HepG2 (cell line): ENCODE measurements around the gene ANAPC1. TPM values are rescaled to one million over a fixed set of nuclear protein-coding genes. Genes with fewer than 3 reads are reported as not detected.

Experiments used
- BATF2 ChIP-seq: sonication (generic); formaldehyde crosslinking; IDR thresholded peaks from 2 replicates; pipeline ENCODE4 v1.8.0; 2022; ENCODE audit warnings: mild to moderate bottlenecking, missing genetic modification reagents, moderate library complexity
- HMGXB4 ChIP-seq, 2 experiments: sonication (generic) in 1 of 2; formaldehyde crosslinking in 1 of 2; IDR thresholded peaks; 2 replicates each; pipeline versions ENCODE4 v1.4.0 to v1.6.1; 2018 to 2020; ENCODE audit warnings: missing genetic modification reagents in 2 of 2, borderline replicate concordance in 1 of 2, low read depth in 1 of 2, mild to moderate bottlenecking in 1 of 2, missing biosample characterization in 1 of 2
- KDM3A ChIP-seq: IDR thresholded peaks from 2 replicates; pipeline ENCODE4 v1.6.1; 2018; ENCODE audit warnings: low read depth, missing compliant biosample characterization
- RORA ChIP-seq: sonication (generic); formaldehyde crosslinking; IDR thresholded peaks from 2 replicates; pipeline ENCODE4 v1.5.0; 2020; ENCODE audit warnings: mild to moderate bottlenecking, missing genetic modification reagents, moderate library complexity
- TARDBP ChIP-seq: sonication (generic); formaldehyde crosslinking; IDR thresholded peaks from 2 replicates; pipeline ENCODE4 v1.8.0; 2022; ENCODE audit warnings: mild to moderate bottlenecking, missing genetic modification reagents
- TFE3 ChIP-seq: IDR thresholded peaks from 2 replicates; pipeline ENCODE4 v1.6.1; 2016
- THAP9 ChIP-seq: sonication (generic); formaldehyde crosslinking; IDR thresholded peaks from 2 replicates; pipeline ENCODE4; 2020; ENCODE audit warnings: missing genetic modification reagents, mild to moderate bottlenecking, borderline replicate concordance
- USF2 ChIP-seq, 2 experiments: sonication (generic) in 1 of 2; formaldehyde crosslinking in 1 of 2; IDR thresholded peaks; 2 replicates each; pipeline versions ENCODE4 v1.5.1 to v1.6.1; 2011 to 2020; ENCODE audit warnings: borderline replicate concordance in 1 of 2, low read depth in 1 of 2, low read length in 1 of 2, mild to moderate bottlenecking in 1 of 2, missing genetic modification reagents in 1 of 2, moderate library complexity in 1 of 2
- ZFP36L2 ChIP-seq: sonication (generic); formaldehyde crosslinking; IDR thresholded peaks from 2 replicates; pipeline ENCODE4 v1.4.0; 2020; ENCODE audit warnings: missing genetic modification reagents
- ZFYVE20 ChIP-seq: sonication (generic); formaldehyde crosslinking; IDR thresholded peaks from 2 replicates; pipeline ENCODE4 v1.8.0; 2023; ENCODE audit warnings: low read depth, mild to moderate bottlenecking, moderate library complexity, missing genetic modification reagents, borderline replicate concordance
- ZNF207 ChIP-seq: fragments of 450-650 bp; IDR thresholded peaks from 2 replicates; pipeline ENCODE4 v1.6.1; 2016; ENCODE audit warnings: antibody characterized with exemption, borderline replicate concordance
- ZNF333 ChIP-seq: sonication (generic); formaldehyde crosslinking; IDR thresholded peaks from 2 replicates; pipeline ENCODE4 v1.4.0; 2020; ENCODE audit warnings: mild to moderate bottlenecking, missing genetic modification reagents, borderline replicate concordance
- ZNF672 ChIP-seq: sonication (generic); formaldehyde crosslinking; IDR thresholded peaks from 2 replicates; pipeline ENCODE4 v1.8.1; 2022; ENCODE audit warnings: missing genetic modification reagents
- ZNF773 ChIP-seq: sonication (generic); formaldehyde crosslinking; IDR thresholded peaks from 2 replicates; pipeline ENCODE4 v1.4.0; 2020; ENCODE audit warnings: missing genetic modification reagents, borderline replicate concordance
- ZNF784 ChIP-seq: sonication (generic); formaldehyde crosslinking; IDR thresholded peaks from 2 replicates; pipeline ENCODE4 v1.5.1; 2020; ENCODE audit warnings: missing genetic modification reagents, mild to moderate bottlenecking, borderline replicate concordance
- ZZZ3 ChIP-seq: sonication (generic); formaldehyde crosslinking; IDR thresholded peaks from 2 replicates; pipeline ENCODE4 v1.4.0; 2020; ENCODE audit warnings: missing genetic modification reagents, mild to moderate bottlenecking, borderline replicate concordance
- polyA plus RNA-seq, 8 experiments: library from polyadenylated mRNA; depleted of rRNA in 3 of 8; stranded (reverse) in 7 of 8; unstranded in 1 of 8; fragments of >200 nt; fragmentation: Illumina TruSeq in 4 of 8; extraction: Trizol in 4 of 8; gene quantifications; 2 replicates each; pipeline versions ENCODE4 v1.2.1 to v1.2.3, GENCODE V29; 2011 to 2016; ENCODE audit warnings: low read depth in 4 of 8, missing spikeins in 1 of 8, mixed read lengths in 1 of 8; ENCODE audit not compliant: insufficient read depth in 1 of 8
- total RNA-seq, 5 experiments: library from RNA; depleted of rRNA; stranded (reverse); fragments of >200 nt; fragmentation: Illumina TruSeq; extraction: Trizol; gene quantifications; 2 replicates each; pipeline ENCODE4 v1.2.3, GENCODE V29; 2016; ENCODE audit warnings: low read depth in 1 of 5

Gene ANAPC1
- total and polyA plus RNA-seq, 2 of the 13 experiments (the other 11 are each of a cell fraction or from before 2014, with no cell fraction given) = 50.0 to 89.7 TPM

GRCh38 chr2:111883661-111884591 is at the start of gene ANAPC1 (continued):
- no peak for TF ChIP-seq ZNF207
- 0 out of 2 replicates have a peak, but pooled peaks have one; percentile 45 for TF ChIP-seq ZFYVE20
- TF ChIP-seq TARDBP = peak; percentile 83; the same call in 1 of the 2 replicates
- no peak for TF ChIP-seq ZZZ3 (CRISPR knock-in tag)
- TF ChIP-seq RORA = no peak
- no peak for TF ChIP-seq ZNF672 (CRISPR knock-in tag)
- peak; percentile 98 for TF ChIP-seq ZNF333 (CRISPR knock-in tag)
- TF ChIP-seq ZNF784 (CRISPR knock-in tag) = peak; percentile 79; the same call in 1 of the 2 replicates
- no peak; the same call in 1 of the 2 replicates for TF ChIP-seq ZFP36L2 (CRISPR knock-in tag)
- TF ChIP-seq TFE3 (CRISPR knock-in tag) = 0 out of 2 replicates have a peak, but pooled peaks have one; percentile 58
- TF ChIP-seq KDM3A (CRISPR knock-in tag) = peak; percentile 91
- TF ChIP-seq HMGXB4 (CRISPR knock-in tag; IDR thresholded peaks at IDR 0.05; ENCODE audit: borderline replicate concordance in 1 of 2, low read depth in 1 of 2) = peak; percentile 85 to 94
- peak; percentile 29; the same call in 1 of the 2 replicates for TF ChIP-seq ZNF773
- no peak for TF ChIP-seq USF2 (IDR thresholded peaks at IDR 0.05; ENCODE audit: low read depth, low read length)
- TF ChIP-seq USF2 (CRISPR knock-in tag; IDR thresholded peaks at IDR 0.05; ENCODE audit: borderline replicate concordance) = peak; percentile 26; the same call in 1 of the 2 replicates
- TF ChIP-seq THAP9 (CRISPR knock-in tag) = peak; percentile 96; the same call in 1 of the 2 replicates
- TF ChIP-seq BATF2 (CRISPR knock-in tag) = no peak
